SK-N-SH treated with all-trans-retinoic acid at 6 μM for 48 hours (cell line): ENCODE results near the gene NFIX.

ENCODE experiments used
- ARNTL ChIP-seq: fragments of 450-650 bp; formaldehyde crosslinking; IDR thresholded peaks from 2 replicates; pipeline ENCODE4 v1.5.0; 2020; ENCODE audit warnings: low read depth, mild to moderate bottlenecking, moderate library complexity, borderline replicate concordance
- BACH2 ChIP-seq: fragments of 250-450 bp; sonication (Bioruptor Pico); IDR thresholded peaks from 2 replicates; pipeline ENCODE4 v1.9.0; 2021; ENCODE audit warnings: mild to moderate bottlenecking, borderline replicate concordance
- CSDC2 ChIP-seq: fragments of 250-450 bp; sonication (Bioruptor Pico); IDR thresholded peaks from 2 replicates; pipeline ENCODE4 v1.5.0; 2020; ENCODE audit warnings: mild to moderate bottlenecking, moderate library complexity
- ISL1 ChIP-seq: fragments of 250-450 bp; sonication (Bioruptor Pico); IDR thresholded peaks from 2 replicates; pipeline ENCODE4 v2.1.2; 2022; ENCODE audit warnings: mild to moderate bottlenecking, moderate library complexity
- OSR1 ChIP-seq: fragments of 250-450 bp; sonication (Bioruptor Pico); IDR thresholded peaks from 2 replicates; pipeline ENCODE4 v1.8.0; 2022; ENCODE audit warnings: moderate library complexity, mild to moderate bottlenecking, inconsistent platforms
- RARB ChIP-seq: fragments of 250-450 bp; sonication (Bioruptor Pico); IDR thresholded peaks from 2 replicates; pipeline ENCODE4 v1.8.0; 2021; ENCODE audit warnings: mild to moderate bottlenecking, moderate library complexity
- TOX ChIP-seq: fragments of 250-450 bp; sonication (Bioruptor Pico); IDR thresholded peaks from 2 replicates; pipeline ENCODE4 v1.8.0; 2021; ENCODE audit warnings: mild to moderate bottlenecking, moderate library complexity, borderline replicate concordance
- ZC3H10 ChIP-seq: fragments of 250-450 bp; sonication (Bioruptor Pico); IDR thresholded peaks from 2 replicates; pipeline ENCODE4 v1.5.1; 2021; ENCODE audit warnings: mild to moderate bottlenecking, moderate library complexity
- ZFP30 ChIP-seq: fragments of 450-650 bp; formaldehyde crosslinking; IDR thresholded peaks from 2 replicates; pipeline ENCODE4 v1.5.0; 2022; ENCODE audit warnings: mild to moderate bottlenecking, moderate library complexity
- ZNF70 ChIP-seq: fragments of 450-650 bp; formaldehyde crosslinking; IDR thresholded peaks from 2 replicates; pipeline ENCODE4 v1.5.0; 2020; ENCODE audit warnings: mild to moderate bottlenecking, moderate library complexity
- TF ChIP-seq, protein P1 (sequence below): fragments of 250-450 bp; sonication (Bioruptor Pico); IDR thresholded peaks from 2 replicates; pipeline ENCODE4 v1.8.0; 2020; ENCODE audit warnings: mild to moderate bottlenecking, moderate library complexity, borderline replicate concordance
- TF ChIP-seq, protein P2 (sequence below): fragments of 250-450 bp; sonication (Bioruptor Pico); IDR thresholded peaks from 2 replicates; pipeline ENCODE4 v1.5.1; 2020; ENCODE audit warnings: low read depth, mild to moderate bottlenecking, moderate library complexity

DNA sequence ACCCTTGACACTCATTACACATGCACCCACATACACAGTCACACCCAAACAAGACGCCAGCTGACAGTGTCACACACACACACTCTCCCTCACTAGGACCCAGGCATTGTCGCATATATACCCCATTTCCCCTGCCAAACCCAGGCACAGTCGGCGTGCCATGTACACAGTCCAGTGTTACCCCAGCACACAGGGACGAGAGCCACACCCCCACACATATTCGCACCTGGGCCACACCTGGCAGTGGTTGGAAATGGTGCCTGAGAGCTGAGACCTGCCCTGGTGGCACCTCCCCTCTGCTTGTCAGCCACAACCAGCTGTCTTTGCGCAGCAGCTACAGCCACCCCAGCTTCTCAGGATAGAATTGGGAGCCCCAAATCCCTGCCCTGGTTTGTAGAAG, 9.0 kb downstream of the NFIX start:
- TF ChIP-seq ARNTL (CRISPR knock-in tag) (no peak), ZFP30 (no peak), BACH2 (no peak), ISL1 (no peak), TOX (CRISPR knock-in tag) (no peak), RARB (CRISPR knock-in tag) (no peak), CSDC2 (CRISPR knock-in tag) (no peak), ZNF70 (CRISPR knock-in tag) (no peak), OSR1 (CRISPR knock-in tag) (no peak), ZC3H10 (CRISPR knock-in tag) (no peak)
- TF ChIP-seq, protein P1, sequence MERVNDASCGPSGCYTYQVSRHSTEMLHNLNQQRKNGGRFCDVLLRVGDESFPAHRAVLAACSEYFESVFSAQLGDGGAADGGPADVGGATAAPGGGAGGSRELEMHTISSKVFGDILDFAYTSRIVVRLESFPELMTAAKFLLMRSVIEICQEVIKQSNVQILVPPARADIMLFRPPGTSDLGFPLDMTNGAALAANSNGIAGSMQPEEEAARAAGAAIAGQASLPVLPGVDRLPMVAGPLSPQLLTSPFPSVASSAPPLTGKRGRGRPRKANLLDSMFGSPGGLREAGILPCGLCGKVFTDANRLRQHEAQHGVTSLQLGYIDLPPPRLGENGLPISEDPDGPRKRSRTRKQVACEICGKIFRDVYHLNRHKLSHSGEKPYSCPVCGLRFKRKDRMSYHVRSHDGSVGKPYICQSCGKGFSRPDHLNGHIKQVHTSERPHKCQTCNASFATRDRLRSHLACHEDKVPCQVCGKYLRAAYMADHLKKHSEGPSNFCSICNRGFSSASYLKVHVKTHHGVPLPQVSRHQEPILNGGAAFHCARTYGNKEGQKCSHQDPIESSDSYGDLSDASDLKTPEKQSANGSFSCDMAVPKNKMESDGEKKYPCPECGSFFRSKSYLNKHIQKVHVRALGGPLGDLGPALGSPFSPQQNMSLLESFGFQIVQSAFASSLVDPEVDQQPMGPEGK (CRISPR knock-in tag), result no peak
- TF ChIP-seq, protein P2, sequence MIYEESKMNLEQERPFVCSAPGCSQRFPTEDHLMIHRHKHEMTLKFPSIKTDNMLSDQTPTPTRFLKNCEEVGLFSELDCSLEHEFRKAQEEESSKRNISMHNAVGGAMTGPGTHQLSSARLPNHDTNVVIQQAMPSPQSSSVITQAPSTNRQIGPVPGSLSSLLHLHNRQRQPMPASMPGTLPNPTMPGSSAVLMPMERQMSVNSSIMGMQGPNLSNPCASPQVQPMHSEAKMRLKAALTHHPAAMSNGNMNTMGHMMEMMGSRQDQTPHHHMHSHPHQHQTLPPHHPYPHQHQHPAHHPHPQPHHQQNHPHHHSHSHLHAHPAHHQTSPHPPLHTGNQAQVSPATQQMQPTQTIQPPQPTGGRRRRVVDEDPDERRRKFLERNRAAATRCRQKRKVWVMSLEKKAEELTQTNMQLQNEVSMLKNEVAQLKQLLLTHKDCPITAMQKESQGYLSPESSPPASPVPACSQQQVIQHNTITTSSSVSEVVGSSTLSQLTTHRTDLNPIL (CRISPR knock-in tag), result no peak
